GM18508 (cell line): ENCODE measurements around the gene TMEM154.

Source experiments
- ATAC-seq: cut with Tn5 transposase; IDR thresholded peaks from one replicate; pipeline ENCODE4 v1.9.1; 2021; ENCODE audit warnings: moderate number of reproducible peaks; ENCODE audit not compliant: insufficient read depth, unreplicated experiment

The TMEM154 gene

GRCh38 chr4:152679414-152680281 is at the start of gene TMEM154:
TMEM154 (minus strand) TSS chr4:152679997; CDS start chr4:152679933, 64 bp downstream.
- ATAC-seq: peak; percentile 61

- no peak for ATAC-seq
Measured at GRCh38 chr4:152729466-152729865, 49.7 kb upstream of the TMEM154 start.

- ATAC-seq: no peak
Measured at GRCh38 chr4:152728343-152728742, 48.5 kb upstream of the TMEM154 start.

GRCh38 chr4:152727784-152728183 is 48.0 kb upstream of the TMEM154 start:
- ATAC-seq: no peak

GRCh38 chr4:152724494-152724893 is 44.7 kb upstream of the TMEM154 start:
- no peak for ATAC-seq

GRCh38 chr4:152723236-152723635 is 43.4 kb upstream of the TMEM154 start:
- ATAC-seq: no peak

- no peak for ATAC-seq
Measured at GRCh38 chr4:152719801-152720556, 40.2 kb upstream of the TMEM154 start.

GRCh38 chr4:152719291-152719690 is 39.5 kb upstream of the TMEM154 start:
- ATAC-seq: no peak

GRCh38 chr4:152715076-152715475 is 35.3 kb upstream of the TMEM154 start:
- ATAC-seq: no peak

GRCh38 chr4:152713951-152714705 is 34.3 kb upstream of the TMEM154 start:
- no peak for ATAC-seq

- no peak for ATAC-seq
Measured at GRCh38 chr4:152709675-152710438, 30.1 kb upstream of the TMEM154 start.

- no peak for ATAC-seq
Measured at GRCh38 chr4:152708796-152709195, 29.0 kb upstream of the TMEM154 start.

GRCh38 chr4:152708361-152708760 is 28.6 kb upstream of the TMEM154 start:
- ATAC-seq: no peak

- ATAC-seq: no peak
Measured at GRCh38 chr4:152707632-152708031, 27.8 kb upstream of the TMEM154 start.

GRCh38 chr4:152705903-152706302 is 26.1 kb upstream of the TMEM154 start:
- ATAC-seq: no peak

- ATAC-seq: no peak
Measured at GRCh38 chr4:152704788-152705187, 25.0 kb upstream of the TMEM154 start.

- no peak for ATAC-seq
Measured at GRCh38 chr4:152700151-152700550, 20.4 kb upstream of the TMEM154 start.

GRCh38 chr4:152699313-152699712 is 19.5 kb upstream of the TMEM154 start:
- no peak for ATAC-seq

- ATAC-seq: no peak
Measured at GRCh38 chr4:152698089-152698499, 18.3 kb upstream of the TMEM154 start.
